ENCODE results near the gene MAGI3. TPM values are rescaled to one million over a fixed set of nuclear protein-coding genes. Genes with fewer than 3 reads are reported as not detected.

Gene MAGI3
- total and polyA plus RNA-seq, 2 of the 13 experiments (the other 11 are each of a cell fraction or from before 2014, with no cell fraction given) = 4.0 to 11.8 TPM

GRCh38 chr1:113389953-113390834 lies at the start of gene MAGI3 (continued):
- no peak for TF ChIP-seq NCOR1 (IDR thresholded peaks at IDR 0.05; ENCODE audit: borderline replicate concordance, low read length)
- TF ChIP-seq ZFY (CRISPR knock-in tag; IDR thresholded peaks at IDR 0.05) = peak; percentile 55
- TF ChIP-seq SP2 (CRISPR knock-in tag; IDR thresholded peaks at IDR 0.05) = peak; percentile 99
- TF ChIP-seq ZFP91 (CRISPR knock-in tag; IDR thresholded peaks at IDR 0.05; ENCODE audit: borderline replicate concordance) = peak; percentile 55; the same call in 1 of the 2 replicates
- 0 out of 2 replicates have a peak, but pooled peaks have one; percentile 22 for TF ChIP-seq TSC22D2 (CRISPR knock-in tag; IDR thresholded peaks at IDR 0.05; ENCODE audit: borderline replicate concordance)
- TF ChIP-seq ZNF580 (CRISPR knock-in tag; IDR thresholded peaks at IDR 0.05; ENCODE audit: borderline replicate concordance, low read depth) = peak; percentile 39; the same call in 1 of the 2 replicates
- no peak for TF ChIP-seq ZNF18 (CRISPR knock-in tag; IDR thresholded peaks at IDR 0.05; ENCODE audit: insufficient replicate concordance)
- TF ChIP-seq RAD21 (CRISPR knock-in tag; IDR thresholded peaks at IDR 0.05) = peak; percentile 42
- no peak for TF ChIP-seq ZNF747 (CRISPR knock-in tag; IDR thresholded peaks at IDR 0.05; ENCODE audit: borderline replicate concordance)
- peak; percentile 86; the same call in 1 of the 2 replicates for TF ChIP-seq MAZ (IDR thresholded peaks at IDR 0.05; ENCODE audit: borderline replicate concordance, low read depth, low read length)
- peak; percentile 33; the same call in 1 of the 2 replicates for TF ChIP-seq MAZ (CRISPR knock-in tag; IDR thresholded peaks at IDR 0.05; ENCODE audit: low read depth)
- TF ChIP-seq MLX (CRISPR knock-in tag; IDR thresholded peaks at IDR 0.05) = no peak
- no peak for TF ChIP-seq NONO (IDR thresholded peaks at IDR 0.05)
- peak; percentile 27; the same call in 1 of the 2 replicates for TF ChIP-seq NONO (CRISPR knock-in tag; conservative IDR thresholded peaks at IDR 0.05)
- peak; percentile 16; the same call in 1 of the 2 replicates for TF ChIP-seq ZNF317 (CRISPR knock-in tag; IDR thresholded peaks at IDR 0.05)
- TF ChIP-seq ZNF235 (CRISPR knock-in tag; IDR thresholded peaks at IDR 0.05; ENCODE audit: borderline replicate concordance) = peak; percentile 20; the same call in 1 of the 2 replicates
- TF ChIP-seq PHF8 (CRISPR knock-in tag; IDR thresholded peaks at IDR 0.05) = peak; percentile 60
- no peak for TF ChIP-seq ATRX (CRISPR knock-in tag; IDR thresholded peaks at IDR 0.05; ENCODE audit: borderline replicate concordance)
- TF ChIP-seq CTCF (CRISPR knock-in tag; IDR thresholded peaks at IDR 0.05) = peak; percentile 29; the same call in 1 of the 2 replicates
- TF ChIP-seq ZNF501 (CRISPR knock-in tag; IDR thresholded peaks at IDR 0.05) = 0 out of 2 replicates have a peak, but pooled peaks have one; percentile 34
- TF ChIP-seq SMAD9 (CRISPR knock-in tag; IDR thresholded peaks at IDR 0.05) = no peak
- peak; percentile 39; the same call in 1 of the 2 replicates for TF ChIP-seq RXRB (CRISPR knock-in tag; IDR thresholded peaks at IDR 0.05; ENCODE audit: borderline replicate concordance)
- TF ChIP-seq ZNF75D (CRISPR knock-in tag; IDR thresholded peaks at IDR 0.05; ENCODE audit: borderline replicate concordance) = no peak
